ENCODE results near the gene SPTBN1. TPM values are rescaled to one million over a fixed set of nuclear protein-coding genes. Genes with fewer than 3 reads are reported as not detected.
A peak's percentile ranks its signal among the peaks of the same experiment; 100 is the strongest.

SPTBN1 gene
- total and polyA plus RNA-seq, 2 of the 13 experiments (the other 11 are each of a cell fraction or from before 2014, with no cell fraction given): 123 to 299 TPM

- TF ChIP-seq BCL3 (CRISPR knock-in tag; IDR thresholded peaks at IDR 0.05) (0 out of 2 replicates have a peak, but pooled peaks have one; percentile 23), ZNF512B (CRISPR knock-in tag; IDR thresholded peaks at IDR 0.05; ENCODE audit: borderline replicate concordance) (no peak), ZNF556 (CRISPR knock-in tag; IDR thresholded peaks at IDR 0.05; ENCODE audit: borderline replicate concordance) (peak; percentile 26; the same call in 1 of the 2 replicates), NFKB2 (CRISPR knock-in tag; IDR thresholded peaks at IDR 0.05; ENCODE audit: borderline replicate concordance) (no peak), ZNF609 (CRISPR knock-in tag; IDR thresholded peaks at IDR 0.05; ENCODE audit: borderline replicate concordance) (peak; percentile 32; the same call in 1 of the 2 replicates), ZNF468 (CRISPR knock-in tag; IDR thresholded peaks at IDR 0.05) (no peak), EZH2 (conservative IDR thresholded peaks at IDR 0.05; ENCODE audit: low read depth, low read length) (no peak), ZBTB38 (CRISPR knock-in tag; IDR thresholded peaks at IDR 0.05) (no peak), ZGPAT (CRISPR knock-in tag; IDR thresholded peaks at IDR 0.05) (no peak; the same call in 1 of the 2 replicates), RBM39 (IDR thresholded peaks at IDR 0.05; ENCODE audit: low read depth, low read length, poor library complexity, severe bottlenecking) (no peak), ZHX2 (IDR thresholded peaks at IDR 0.05; ENCODE audit: low read depth) (no peak), ZHX2 (CRISPR knock-in tag; IDR thresholded peaks at IDR 0.05; ENCODE audit: borderline replicate concordance) (no peak)
These were observed 120.9 kb downstream of the SPTBN1 start (continued) for GRCh38 chr2:54577035-54577434.
